HEK293 (cell line): ENCODE measurements around the gene TBC1D8.

ENCODE experiments used
- CTCF ChIA-PET: fragments of 350-600 bp; formaldehyde crosslinking; extraction: SDS; loops from one replicate; lab custom pipeline; 2021; ENCODE audit warnings: antibody characterized with exemption; lab: Yijun Ruan, JAX
- POLR2A ChIA-PET: fragments of 300-600 bp; formaldehyde crosslinking; extraction: SDS; loops from one replicate; lab custom pipeline; 2020; ENCODE audit warnings: antibody characterized with exemption, inconsistent platforms; lab: Yijun Ruan, JAX
- H3K27ac ChIP-seq: fragments of 200-500 bp; sonication (Bioruptor generic); 2 replicates; pipeline ENCODE4 v1.5.1; 2014; ENCODE audit warnings: low read depth, low read length, control low read depth, inconsistent platforms; ENCODE audit errors: extremely low read depth
- H3K36me3 ChIP-seq, 2 experiments: fragments of 200-500 bp in 1 of 2; sonication (Bioruptor generic) in 1 of 2; 1 replicate in 1 of 2; 2 replicates in 1 of 2; pipeline ENCODE4 v1.5.1; 2014 to 2017; ENCODE audit warnings: inconsistent platforms in 2 of 2, low read length in 2 of 2; ENCODE audit not compliant: control insufficient read depth in 2 of 2, insufficient read depth in 1 of 2
- H3K4me1 ChIP-seq: fragments of 200-500 bp; sonication (Bioruptor generic); 2 replicates; pipeline ENCODE4 v1.5.1; 2014; ENCODE audit warnings: mild to moderate bottlenecking, low read length, inconsistent platforms; ENCODE audit not compliant: control insufficient read depth, insufficient read depth
- H3K4me3 ChIP-seq: 2 replicates; pipeline ENCODE4 v1.5.1; 2011; ENCODE audit warnings: low read depth, mild to moderate bottlenecking, control low read depth, low read length, moderate library complexity
- H3K9me3 ChIP-seq: fragments of 200-500 bp; sonication (Bioruptor generic); 2 replicates; pipeline ENCODE4 v1.5.1; 2014; ENCODE audit warnings: low read depth, low read length, inconsistent platforms; ENCODE audit not compliant: control insufficient read depth, insufficient read depth
- SCRT1 ChIP-seq: fragments of 450-650 bp; formaldehyde crosslinking; IDR thresholded peaks from 2 replicates; pipeline ENCODE4 v1.5.1; 2016; ENCODE audit warnings: missing biosample characterization, missing genetic modification characterization, borderline replicate concordance
- ZBTB1 ChIP-seq: fragments of 450-650 bp; formaldehyde crosslinking; IDR thresholded peaks from 2 replicates; pipeline ENCODE4 v1.5.1; 2016; ENCODE audit warnings: missing biosample characterization, missing genetic modification characterization
- ZBTB21 ChIP-seq: fragments of 450-650 bp; formaldehyde crosslinking; IDR thresholded peaks from 2 replicates; pipeline ENCODE4 v1.5.1; 2017; ENCODE audit warnings: missing biosample characterization, missing genetic modification characterization
- ZEB2 ChIP-seq: fragments of 450-650 bp; formaldehyde crosslinking; IDR thresholded peaks from 2 replicates; pipeline ENCODE4 v1.5.1; 2016; ENCODE audit warnings: missing biosample characterization, missing genetic modification characterization
- ZNF239 ChIP-seq: fragments of 450-650 bp; formaldehyde crosslinking; IDR thresholded peaks from 2 replicates; pipeline ENCODE4 v1.5.1; 2016; ENCODE audit warnings: missing biosample characterization, missing genetic modification characterization
- ZNF335 ChIP-seq: fragments of 450-650 bp; formaldehyde crosslinking; conservative IDR thresholded peaks from 2 replicates; pipeline ENCODE4 v1.5.1; 2016; ENCODE audit warnings: missing biosample characterization, missing genetic modification characterization
- ZNF391 ChIP-seq: fragments of 450-650 bp; formaldehyde crosslinking; IDR thresholded peaks from 2 replicates; pipeline ENCODE4 v1.5.1; 2016; ENCODE audit warnings: low read depth, missing biosample characterization, missing genetic modification characterization, borderline replicate concordance
- ZNF623 ChIP-seq: fragments of 450-650 bp; formaldehyde crosslinking; IDR thresholded peaks from 2 replicates; pipeline ENCODE4 v1.5.1; 2016; ENCODE audit warnings: missing biosample characterization, missing genetic modification characterization
- TF ChIP-seq, protein P1 (sequence below): fragments of 450-650 bp; formaldehyde crosslinking; IDR thresholded peaks from 2 replicates; pipeline ENCODE4 v1.5.1; 2017; ENCODE audit warnings: missing biosample characterization, mild to moderate bottlenecking, missing genetic modification characterization, moderate library complexity
- TF ChIP-seq, protein P2 (sequence below): fragments of 450-650 bp; formaldehyde crosslinking; IDR thresholded peaks from 2 replicates; pipeline ENCODE4 v1.5.1; 2017; ENCODE audit warnings: missing biosample characterization, missing genetic modification characterization
- TF ChIP-seq, protein P3 (sequence below): fragments of 450-650 bp; formaldehyde crosslinking; IDR thresholded peaks from 2 replicates; pipeline ENCODE4 v1.5.1; 2016; ENCODE audit warnings: missing biosample characterization, missing genetic modification characterization
- TF ChIP-seq, protein P4 (sequence below): fragments of 450-650 bp; formaldehyde crosslinking; IDR thresholded peaks from 2 replicates; pipeline ENCODE4 v1.5.1; 2016; ENCODE audit warnings: missing biosample characterization, missing genetic modification characterization, borderline replicate concordance
- TF ChIP-seq, protein P5 (sequence below): sonication (generic); formaldehyde crosslinking; IDR thresholded peaks from 2 replicates; pipeline ENCODE4 v1.8.1; 2022; ENCODE audit warnings: mild to moderate bottlenecking, moderate library complexity, missing genetic modification reagents
- TF ChIP-seq, protein P6 (sequence below): fragments of 450-650 bp; formaldehyde crosslinking; IDR thresholded peaks from 2 replicates; pipeline ENCODE4 v1.5.1; 2016; ENCODE audit warnings: missing biosample characterization, missing genetic modification characterization
- TF ChIP-seq, protein P7 (sequence below): fragments of 450-650 bp; formaldehyde crosslinking; IDR thresholded peaks from 2 replicates; pipeline ENCODE4 v1.5.1; 2016; ENCODE audit warnings: missing biosample characterization, missing genetic modification characterization

TBC1D8 gene

DNA sequence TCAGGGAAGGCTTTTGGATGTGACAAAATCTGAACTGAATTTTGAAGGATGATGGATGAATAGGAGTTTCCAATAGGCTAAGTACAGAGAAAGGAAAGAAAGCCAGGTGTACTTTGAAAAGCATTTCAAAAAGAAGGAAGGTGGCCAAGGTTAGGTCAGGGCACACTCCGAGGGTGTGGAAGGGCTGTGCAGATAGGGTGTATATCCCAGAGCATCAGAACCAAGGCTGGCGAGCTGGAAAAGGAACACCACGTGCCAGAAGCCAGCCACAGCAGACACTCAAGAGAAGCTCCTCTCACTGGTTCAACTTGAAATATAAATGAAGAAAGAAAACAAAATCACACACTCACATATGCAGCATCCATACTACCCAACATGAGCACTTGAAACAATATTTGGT, 98.1 kb downstream of the TBC1D8 start (continued):
- TF ChIP-seq, protein P1, sequence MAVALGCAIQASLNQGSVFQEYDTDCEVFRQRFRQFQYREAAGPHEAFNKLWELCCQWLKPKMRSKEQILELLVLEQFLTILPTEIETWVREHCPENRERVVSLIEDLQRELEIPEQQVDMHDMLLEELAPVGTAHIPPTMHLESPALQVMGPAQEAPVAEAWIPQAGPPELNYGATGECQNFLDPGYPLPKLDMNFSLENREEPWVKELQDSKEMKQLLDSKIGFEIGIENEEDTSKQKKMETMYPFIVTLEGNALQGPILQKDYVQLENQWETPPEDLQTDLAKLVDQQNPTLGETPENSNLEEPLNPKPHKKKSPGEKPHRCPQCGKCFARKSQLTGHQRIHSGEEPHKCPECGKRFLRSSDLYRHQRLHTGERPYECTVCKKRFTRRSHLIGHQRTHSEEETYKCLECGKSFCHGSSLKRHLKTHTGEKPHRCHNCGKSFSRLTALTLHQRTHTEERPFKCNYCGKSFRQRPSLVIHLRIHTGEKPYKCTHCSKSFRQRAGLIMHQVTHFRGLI = no peak
- TF ChIP-seq, protein P2, sequence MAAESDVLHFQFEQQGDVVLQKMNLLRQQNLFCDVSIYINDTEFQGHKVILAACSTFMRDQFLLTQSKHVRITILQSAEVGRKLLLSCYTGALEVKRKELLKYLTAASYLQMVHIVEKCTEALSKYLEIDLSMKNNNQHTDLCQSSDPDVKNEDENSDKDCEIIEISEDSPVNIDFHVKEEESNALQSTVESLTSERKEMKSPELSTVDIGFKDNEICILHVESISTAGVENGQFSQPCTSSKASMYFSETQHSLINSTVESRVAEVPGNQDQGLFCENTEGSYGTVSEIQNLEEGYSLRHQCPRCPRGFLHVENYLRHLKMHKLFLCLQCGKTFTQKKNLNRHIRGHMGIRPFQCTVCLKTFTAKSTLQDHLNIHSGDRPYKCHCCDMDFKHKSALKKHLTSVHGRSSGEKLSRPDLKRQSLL (tag by site-specific recombination) = no peak
- TF ChIP-seq, protein P3, sequence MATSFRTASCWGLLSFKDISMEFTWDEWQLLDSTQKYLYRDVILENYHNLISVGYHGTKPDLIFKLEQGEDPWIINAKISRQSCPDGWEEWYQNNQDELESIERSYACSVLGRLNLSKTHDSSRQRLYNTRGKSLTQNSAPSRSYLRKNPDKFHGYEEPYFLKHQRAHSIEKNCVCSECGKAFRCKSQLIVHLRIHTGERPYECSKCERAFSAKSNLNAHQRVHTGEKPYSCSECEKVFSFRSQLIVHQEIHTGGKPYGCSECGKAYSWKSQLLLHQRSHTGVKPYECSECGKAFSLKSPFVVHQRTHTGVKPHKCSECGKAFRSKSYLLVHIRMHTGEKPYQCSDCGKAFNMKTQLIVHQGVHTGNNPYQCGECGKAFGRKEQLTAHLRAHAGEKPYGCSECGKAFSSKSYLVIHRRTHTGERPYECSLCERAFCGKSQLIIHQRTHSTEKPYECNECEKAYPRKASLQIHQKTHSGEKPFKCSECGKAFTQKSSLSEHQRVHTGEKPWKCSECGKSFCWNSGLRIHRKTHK (tag by site-specific recombination) = no peak
- TF ChIP-seq ZNF391 (tag by site-specific recombination) (no peak), SCRT1 (tag by site-specific recombination) (no peak), ZBTB21 (tag by site-specific recombination) (no peak), ZNF335 (tag by site-specific recombination) (no peak)
- TF ChIP-seq, protein P4, sequence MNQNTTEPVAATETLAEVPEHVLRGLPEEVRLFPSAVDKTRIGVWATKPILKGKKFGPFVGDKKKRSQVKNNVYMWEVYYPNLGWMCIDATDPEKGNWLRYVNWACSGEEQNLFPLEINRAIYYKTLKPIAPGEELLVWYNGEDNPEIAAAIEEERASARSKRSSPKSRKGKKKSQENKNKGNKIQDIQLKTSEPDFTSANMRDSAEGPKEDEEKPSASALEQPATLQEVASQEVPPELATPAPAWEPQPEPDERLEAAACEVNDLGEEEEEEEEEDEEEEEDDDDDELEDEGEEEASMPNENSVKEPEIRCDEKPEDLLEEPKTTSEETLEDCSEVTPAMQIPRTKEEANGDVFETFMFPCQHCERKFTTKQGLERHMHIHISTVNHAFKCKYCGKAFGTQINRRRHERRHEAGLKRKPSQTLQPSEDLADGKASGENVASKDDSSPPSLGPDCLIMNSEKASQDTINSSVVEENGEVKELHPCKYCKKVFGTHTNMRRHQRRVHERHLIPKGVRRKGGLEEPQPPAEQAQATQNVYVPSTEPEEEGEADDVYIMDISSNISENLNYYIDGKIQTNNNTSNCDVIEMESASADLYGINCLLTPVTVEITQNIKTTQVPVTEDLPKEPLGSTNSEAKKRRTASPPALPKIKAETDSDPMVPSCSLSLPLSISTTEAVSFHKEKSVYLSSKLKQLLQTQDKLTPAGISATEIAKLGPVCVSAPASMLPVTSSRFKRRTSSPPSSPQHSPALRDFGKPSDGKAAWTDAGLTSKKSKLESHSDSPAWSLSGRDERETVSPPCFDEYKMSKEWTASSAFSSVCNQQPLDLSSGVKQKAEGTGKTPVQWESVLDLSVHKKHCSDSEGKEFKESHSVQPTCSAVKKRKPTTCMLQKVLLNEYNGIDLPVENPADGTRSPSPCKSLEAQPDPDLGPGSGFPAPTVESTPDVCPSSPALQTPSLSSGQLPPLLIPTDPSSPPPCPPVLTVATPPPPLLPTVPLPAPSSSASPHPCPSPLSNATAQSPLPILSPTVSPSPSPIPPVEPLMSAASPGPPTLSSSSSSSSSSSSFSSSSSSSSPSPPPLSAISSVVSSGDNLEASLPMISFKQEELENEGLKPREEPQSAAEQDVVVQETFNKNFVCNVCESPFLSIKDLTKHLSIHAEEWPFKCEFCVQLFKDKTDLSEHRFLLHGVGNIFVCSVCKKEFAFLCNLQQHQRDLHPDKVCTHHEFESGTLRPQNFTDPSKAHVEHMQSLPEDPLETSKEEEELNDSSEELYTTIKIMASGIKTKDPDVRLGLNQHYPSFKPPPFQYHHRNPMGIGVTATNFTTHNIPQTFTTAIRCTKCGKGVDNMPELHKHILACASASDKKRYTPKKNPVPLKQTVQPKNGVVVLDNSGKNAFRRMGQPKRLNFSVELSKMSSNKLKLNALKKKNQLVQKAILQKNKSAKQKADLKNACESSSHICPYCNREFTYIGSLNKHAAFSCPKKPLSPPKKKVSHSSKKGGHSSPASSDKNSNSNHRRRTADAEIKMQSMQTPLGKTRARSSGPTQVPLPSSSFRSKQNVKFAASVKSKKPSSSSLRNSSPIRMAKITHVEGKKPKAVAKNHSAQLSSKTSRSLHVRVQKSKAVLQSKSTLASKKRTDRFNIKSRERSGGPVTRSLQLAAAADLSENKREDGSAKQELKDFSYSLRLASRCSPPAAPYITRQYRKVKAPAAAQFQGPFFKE (tag by site-specific recombination) = no peak
- TF ChIP-seq, protein P5, sequence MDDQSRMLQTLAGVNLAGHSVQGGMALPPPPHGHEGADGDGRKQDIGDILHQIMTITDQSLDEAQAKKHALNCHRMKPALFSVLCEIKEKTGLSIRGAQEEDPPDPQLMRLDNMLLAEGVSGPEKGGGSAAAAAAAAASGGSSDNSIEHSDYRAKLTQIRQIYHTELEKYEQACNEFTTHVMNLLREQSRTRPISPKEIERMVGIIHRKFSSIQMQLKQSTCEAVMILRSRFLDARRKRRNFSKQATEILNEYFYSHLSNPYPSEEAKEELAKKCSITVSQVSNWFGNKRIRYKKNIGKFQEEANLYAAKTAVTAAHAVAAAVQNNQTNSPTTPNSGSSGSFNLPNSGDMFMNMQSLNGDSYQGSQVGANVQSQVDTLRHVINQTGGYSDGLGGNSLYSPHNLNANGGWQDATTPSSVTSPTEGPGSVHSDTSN (CRISPR knock-in tag) = no peak
- TF ChIP-seq, all 188 proteins: peak for 0

DNA sequence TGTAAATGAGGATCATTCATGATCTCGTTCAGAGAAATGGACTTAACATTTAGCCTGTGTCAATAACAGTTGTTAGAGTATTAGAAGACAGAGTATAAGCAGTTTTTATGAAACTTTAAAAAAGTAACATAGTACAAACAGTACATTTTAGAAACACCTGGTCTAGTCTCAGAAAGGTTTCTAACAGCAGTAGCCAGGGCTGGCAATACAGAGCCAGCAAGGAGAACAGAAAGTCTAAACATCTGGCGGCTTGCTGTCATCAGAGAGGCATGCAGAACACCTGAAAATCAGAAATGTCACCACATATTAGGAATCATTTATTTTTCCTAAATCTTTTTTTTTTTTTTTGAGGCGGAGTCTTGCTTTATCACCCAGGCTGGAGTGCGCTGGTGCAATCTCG, 99.0 kb downstream of the TBC1D8 start:
- CTCF ChIA-PET = interaction anchor here (0.6 to 1.0 kb wide), 3 partner anchors 12 to 136 kb away, joined by 3 to 5 read pairs (median 3); no protein-coding TSS in a partner anchor
- peaks cover 0 to 22% of the 10 kb centered on the region in 2 experiments; a peak in 2 of 3 replicates for H3K36me3 ChIP-seq
- POLR2A ChIA-PET = no interaction called here
- H3K9me3 ChIP-seq = no peaks in the 10 kb centered on the region
- H3K27ac ChIP-seq = no peak overlapping the region
- H3K4me3 ChIP-seq = no peak overlapping the region
- TF ChIP-seq, protein P6, sequence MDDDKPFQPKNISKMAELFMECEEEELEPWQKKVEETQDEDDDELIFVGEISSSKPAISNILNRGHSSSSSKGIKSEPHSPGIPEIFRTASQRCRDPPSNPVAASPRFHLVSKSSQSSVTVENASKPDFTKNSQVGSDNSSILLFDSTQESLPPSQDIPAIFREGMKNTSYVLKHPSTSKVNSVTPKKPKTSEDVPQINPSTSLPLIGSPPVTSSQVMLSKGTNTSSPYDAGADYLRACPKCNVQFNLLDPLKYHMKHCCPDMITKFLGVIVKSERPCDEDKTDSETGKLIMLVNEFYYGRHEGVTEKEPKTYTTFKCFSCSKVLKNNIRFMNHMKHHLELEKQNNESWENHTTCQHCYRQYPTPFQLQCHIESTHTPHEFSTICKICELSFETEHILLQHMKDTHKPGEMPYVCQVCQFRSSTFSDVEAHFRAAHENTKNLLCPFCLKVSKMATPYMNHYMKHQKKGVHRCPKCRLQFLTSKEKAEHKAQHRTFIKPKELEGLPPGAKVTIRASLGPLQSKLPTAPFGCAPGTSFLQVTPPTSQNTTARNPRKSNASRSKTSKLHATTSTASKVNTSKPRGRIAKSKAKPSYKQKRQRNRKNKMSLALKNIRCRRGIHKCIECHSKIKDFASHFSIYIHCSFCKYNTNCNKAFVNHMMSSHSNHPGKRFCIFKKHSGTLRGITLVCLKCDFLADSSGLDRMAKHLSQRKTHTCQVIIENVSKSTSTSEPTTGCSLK (tag by site-specific recombination) = no peak
- TF ChIP-seq ZNF623 (tag by site-specific recombination) (no peak), ZNF239 (tag by site-specific recombination) (no peak), ZEB2 (tag by site-specific recombination) (no peak), ZBTB1 (no peak)
- TF ChIP-seq, protein P7, sequence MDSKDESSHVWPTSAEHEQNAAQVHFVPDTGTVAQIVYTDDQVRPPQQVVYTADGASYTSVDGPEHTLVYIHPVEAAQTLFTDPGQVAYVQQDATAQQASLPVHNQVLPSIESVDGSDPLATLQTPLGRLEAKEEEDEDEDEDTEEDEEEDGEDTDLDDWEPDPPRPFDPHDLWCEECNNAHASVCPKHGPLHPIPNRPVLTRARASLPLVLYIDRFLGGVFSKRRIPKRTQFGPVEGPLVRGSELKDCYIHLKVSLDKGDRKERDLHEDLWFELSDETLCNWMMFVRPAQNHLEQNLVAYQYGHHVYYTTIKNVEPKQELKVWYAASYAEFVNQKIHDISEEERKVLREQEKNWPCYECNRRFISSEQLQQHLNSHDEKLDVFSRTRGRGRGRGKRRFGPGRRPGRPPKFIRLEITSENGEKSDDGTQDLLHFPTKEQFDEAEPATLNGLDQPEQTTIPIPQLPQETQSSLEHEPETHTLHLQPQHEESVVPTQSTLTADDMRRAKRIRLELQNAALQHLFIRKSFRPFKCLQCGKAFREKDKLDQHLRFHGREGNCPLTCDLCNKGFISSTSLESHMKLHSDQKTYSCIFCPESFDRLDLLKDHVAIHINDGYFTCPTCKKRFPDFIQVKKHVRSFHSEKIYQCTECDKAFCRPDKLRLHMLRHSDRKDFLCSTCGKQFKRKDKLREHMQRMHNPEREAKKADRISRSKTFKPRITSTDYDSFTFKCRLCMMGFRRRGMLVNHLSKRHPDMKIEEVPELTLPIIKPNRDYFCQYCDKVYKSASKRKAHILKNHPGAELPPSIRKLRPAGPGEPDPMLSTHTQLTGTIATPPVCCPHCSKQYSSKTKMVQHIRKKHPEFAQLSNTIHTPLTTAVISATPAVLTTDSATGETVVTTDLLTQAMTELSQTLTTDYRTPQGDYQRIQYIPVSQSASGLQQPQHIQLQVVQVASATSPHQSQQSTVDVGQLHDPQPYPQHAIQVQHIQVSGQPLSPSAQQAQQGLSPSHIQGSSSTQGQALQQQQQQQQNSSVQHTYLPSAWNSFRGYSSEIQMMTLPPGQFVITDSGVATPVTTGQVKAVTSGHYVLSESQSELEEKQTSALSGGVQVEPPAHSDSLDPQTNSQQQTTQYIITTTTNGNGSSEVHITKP (tag by site-specific recombination) = no peak
- TF ChIP-seq, all 188 proteins: peak for 0
- H3K4me1 ChIP-seq = no peaks in the 10 kb centered on the region
